Upper lobe of left lung (tissue), 4 donors: ENCODE data around the gene EIF4G3.

Experiments
- EP300 ChIP-seq, 4 donors: sonication (generic); formaldehyde crosslinking; IDR thresholded peaks; one replicate each; pipeline ENCODE4 v1.5.1; 2017; ENCODE audit warnings: antibody characterized with exemption in 4 of 4, control low read depth in 2 of 4
- POLR2A ChIP-seq, 4 donors: fragments of 450-650 bp; IDR thresholded peaks; one replicate each; pipeline ENCODE4 v1.5.1; 2016 to 2017; ENCODE audit warnings: antibody characterized with exemption in 4 of 4, mild to moderate bottlenecking in 2 of 4
- TF ChIP-seq, protein P1 (sequence below), 6 experiments: fragments of 450-650 bp in 4 of 6; fragments of 200-600 bp in 2 of 6; sonication (generic) in 2 of 6; IDR thresholded peaks; one replicate each; pipeline ENCODE4 v1.5.1; 2016 to 2019; ENCODE audit warnings: antibody characterized with exemption in 6 of 6

GRCh38 chr1:20830378-20830777 lies 346.3 kb downstream of the EIF4G3 start:
- TF ChIP-seq EP300 (IDR thresholded peaks at IDR 0.05), result no peak
- TF ChIP-seq, protein P1, sequence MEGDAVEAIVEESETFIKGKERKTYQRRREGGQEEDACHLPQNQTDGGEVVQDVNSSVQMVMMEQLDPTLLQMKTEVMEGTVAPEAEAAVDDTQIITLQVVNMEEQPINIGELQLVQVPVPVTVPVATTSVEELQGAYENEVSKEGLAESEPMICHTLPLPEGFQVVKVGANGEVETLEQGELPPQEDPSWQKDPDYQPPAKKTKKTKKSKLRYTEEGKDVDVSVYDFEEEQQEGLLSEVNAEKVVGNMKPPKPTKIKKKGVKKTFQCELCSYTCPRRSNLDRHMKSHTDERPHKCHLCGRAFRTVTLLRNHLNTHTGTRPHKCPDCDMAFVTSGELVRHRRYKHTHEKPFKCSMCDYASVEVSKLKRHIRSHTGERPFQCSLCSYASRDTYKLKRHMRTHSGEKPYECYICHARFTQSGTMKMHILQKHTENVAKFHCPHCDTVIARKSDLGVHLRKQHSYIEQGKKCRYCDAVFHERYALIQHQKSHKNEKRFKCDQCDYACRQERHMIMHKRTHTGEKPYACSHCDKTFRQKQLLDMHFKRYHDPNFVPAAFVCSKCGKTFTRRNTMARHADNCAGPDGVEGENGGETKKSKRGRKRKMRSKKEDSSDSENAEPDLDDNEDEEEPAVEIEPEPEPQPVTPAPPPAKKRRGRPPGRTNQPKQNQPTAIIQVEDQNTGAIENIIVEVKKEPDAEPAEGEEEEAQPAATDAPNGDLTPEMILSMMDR (IDR thresholded peaks at IDR 0.05), result no peak
- TF ChIP-seq POLR2A (IDR thresholded peaks at IDR 0.05), result no peak
